A549 treated with CpdA at 1 μM for 4 hours (cell line): ENCODE data around the gene PYGM. TPM values are rescaled to one million over a fixed set of nuclear protein-coding genes. Genes with fewer than 3 reads are reported as not detected.

ENCODE experiments used
- total RNA-seq: library from RNA; stranded (reverse); fragments of 200-300 nt; extraction: Qiagen RNA extraction; gene quantifications from 5 replicates; pipeline ENCODE4 v1.2.3, GENCODE V29; 2022; ENCODE audit warnings: low read depth

Gene PYGM
- 0.23 to 0.79 TPM (median 0.29 TPM) in 5 replicates for total RNA-seq

GRCh38 chr11:64759722-64760719 is at the start of gene PYGM:
TSS of gene PYGM (minus strand) at chr11:64759974. CDS start at chr11:64759898, 76 bp downstream.

GRCh38 chr11:64803158-64803845 is 43.5 kb upstream of the PYGM start, which contains the start of gene MAP4K2:
TSS of gene MAP4K2 (minus strand) at chr11:64803214. CDS start at chr11:64803149, 65 bp downstream.

GRCh38 chr11:64778473-64779298 is 18.9 kb upstream of the PYGM start, which contains the start of gene SF1:
TSS of gene SF1 (minus strand) at chr11:64778542. CDS start at chr11:64778392, 150 bp downstream.

GRCh38 chr11:64743591-64744543 is 15.9 kb downstream of the PYGM start, which contains the start of gene RASGRP2:
TSS of gene RASGRP2 (minus strand) at chr11:64744142. CDS start at chr11:64742866, 1,276 bp downstream.

GRCh38 chr11:64723117-64723906 is 36.5 kb downstream of the PYGM start, which contains the start of gene NRXN2:
TSS of gene NRXN2 (minus strand) at chr11:64723197. CDS start at chr11:64713699, 9,498 bp downstream.

Other genes with a start within 250 kb of the PYGM start
- 0.07 to 0.11 TPM (median 0.09 TPM) in 3 of 5 replicates, not detected in the others for gene SLC22A11, start 204.0 kb downstream of the PYGM start, total RNA-seq
- gene SLC22A12, start 168.8 kb downstream of the PYGM start, total RNA-seq = not detected in 5 replicates
- 0.03 to 0.30 TPM (median 0.12 TPM) in 5 replicates for gene NRXN2, start 36.8 kb downstream of the PYGM start, total RNA-seq
- 0.74 to 1.4 TPM (median 1.1 TPM) in 5 replicates for gene RASGRP2, start 15.8 kb downstream of the PYGM start, total RNA-seq
- gene SF1, start 18.6 kb upstream of the PYGM start, total RNA-seq = 166 to 232 TPM (median 185 TPM) in 5 replicates
- gene MAP4K2, start 43.2 kb upstream of the PYGM start, total RNA-seq = 7.8 to 9.8 TPM (median 8.8 TPM) in 5 replicates
- gene MEN1, start 50.6 kb upstream of the PYGM start, total RNA-seq = 32.5 to 49.0 TPM (median 43.6 TPM) in 5 replicates
- gene CDC42BPG, start 84.7 kb upstream of the PYGM start, total RNA-seq = 1.4 to 1.8 TPM (median 1.6 TPM) in 5 replicates
- gene EHD1, start 118.6 kb upstream of the PYGM start, total RNA-seq = 108 to 167 TPM (median 145 TPM) in 5 replicates
- gene ATG2A, start 157.2 kb upstream of the PYGM start, total RNA-seq = 16.1 to 24.5 TPM (median 22.2 TPM) in 5 replicates
- 5.4 to 8.6 TPM (median 6.1 TPM) in 5 replicates for gene PPP2R5B, start 164.7 kb upstream of the PYGM start, total RNA-seq
- not detected in 5 replicates for gene GPHA2, start 175.9 kb upstream of the PYGM start, total RNA-seq
- 0.10 TPM in 1 of 5 replicates, not detected in the others for gene MAJIN, start 212.1 kb upstream of the PYGM start, total RNA-seq
- 0.71 to 1.3 TPM (median 1.1 TPM) in 5 replicates for gene BATF2, start 237.0 kb upstream of the PYGM start, total RNA-seq